SK-N-SH (cell line): ENCODE measurements around the gene C11orf54. TPM values are rescaled to one million over a fixed set of nuclear protein-coding genes. Genes with fewer than 3 reads are reported as not detected.

Experiments used
- CTCF ChIA-PET: fragments of 300-600, 350-600 bp; formaldehyde crosslinking; extraction: SDS; loops from one replicate; lab custom pipeline; 2021; lab: Yijun Ruan, JAX
- POLR2A ChIA-PET: fragments of 350-600 bp; sonication (Branson Sonifier 250); formaldehyde crosslinking; extraction: SDS; loops from one replicate; lab custom pipeline; 2020; ENCODE audit warnings: antibody characterized with exemption, inconsistent platforms; lab: Yijun Ruan, JAX
- DNase-seq: peaks from one replicate; pipeline ENCODE4 v3.0.0; 2012
- H2AFZ ChIP-seq: fragments of 200-600 bp; sonication (generic); 2 replicates; pipeline ENCODE4 v1.8.1; 2016; ENCODE audit warnings: antibody characterized with exemption, mild to moderate bottlenecking, low read depth
- H3F3A ChIP-seq: fragments of 200-600 bp; sonication (generic); replicated peaks from 2 replicates; pipeline ENCODE3; 2016; ENCODE audit warnings: antibody characterized with exemption, mild to moderate bottlenecking; ENCODE audit not compliant: insufficient read depth
- H3K27ac ChIP-seq, 2 experiments: fragments of 200-500 bp in 1 of 2; fragments of 200-600 bp in 1 of 2; sonication (Bioruptor generic) in 1 of 2; sonication (generic), shearing (Covaris generic) in 1 of 2; 2 replicates each; pipeline versions ENCODE4 v1.5.1 to v1.6.1; 2014 to 2016; ENCODE audit warnings: low read depth in 2 of 2, inconsistent platforms in 1 of 2, low read length in 1 of 2, mild to moderate bottlenecking in 1 of 2, mixed read lengths in 1 of 2
- H3K27me3 ChIP-seq: fragments of 200-600 bp; sonication (generic), shearing (Covaris generic); 2 replicates; pipeline ENCODE4 v1.6.1; 2016; ENCODE audit warnings: mixed run types; ENCODE audit not compliant: insufficient read depth
- H3K36me3 ChIP-seq, 2 experiments: fragments of 200-500 bp in 1 of 2; fragments of 200-600 bp in 1 of 2; sonication (Bioruptor generic) in 1 of 2; sonication (generic) in 1 of 2; replicated peaks in 1 of 2; 2 replicates each; pipeline versions ENCODE3 to v1.5.1; 2014 to 2016; ENCODE audit warnings: low read length in 1 of 2, mild to moderate bottlenecking in 1 of 2; ENCODE audit not compliant: insufficient read depth in 2 of 2, control insufficient read depth in 1 of 2
- H3K4me1 ChIP-seq, 2 experiments: fragments of 200-500 bp in 1 of 2; fragments of 200-600 bp in 1 of 2; sonication (Bioruptor generic) in 1 of 2; sonication (generic), shearing (Covaris generic) in 1 of 2; 2 replicates each; pipeline versions ENCODE4 v1.5.1 to v1.6.1; 2014 to 2016; ENCODE audit warnings: low read depth in 1 of 2, low read length in 1 of 2, mixed run types in 1 of 2; ENCODE audit not compliant: insufficient read depth in 2 of 2, control insufficient read depth in 1 of 2
- H3K4me2 ChIP-seq: fragments of 200-600 bp; sonication (generic), shearing (Covaris generic); 2 replicates; pipeline ENCODE4 v1.6.1; 2017; ENCODE audit warnings: mixed run types
- H3K4me3 ChIP-seq, 2 experiments: fragments of 200-500 bp in 1 of 2; fragments of 200-600 bp in 1 of 2; sonication (Bioruptor generic) in 1 of 2; sonication (generic), shearing (Covaris generic) in 1 of 2; 2 replicates each; pipeline versions ENCODE4 v1.5.1 to v1.8.1; 2014 to 2016; ENCODE audit warnings: low read depth in 2 of 2, inconsistent platforms in 1 of 2, low read length in 1 of 2, mild to moderate bottlenecking in 1 of 2, mixed read lengths in 1 of 2, moderate library complexity in 1 of 2
- H3K79me2 ChIP-seq: fragments of 200-600 bp; sonication (generic); 2 replicates; pipeline ENCODE4 v1.8.1; 2017; ENCODE audit warnings: mild to moderate bottlenecking; ENCODE audit not compliant: insufficient read depth
- H3K9ac ChIP-seq: fragments of 200-600 bp; sonication (generic); 2 replicates; pipeline ENCODE4 v1.6.1; 2017; ENCODE audit warnings: mixed run types
- H3K9me2 ChIP-seq: fragments of 200-600 bp; sonication (generic); 2 replicates; pipeline ENCODE4 v1.6.1; 2017; ENCODE audit warnings: mixed run types
- H3K9me3 ChIP-seq: fragments of 200-600 bp; sonication (generic); 2 replicates; pipeline ENCODE4 v1.6.1; 2017; ENCODE audit warnings: mixed run types, mild to moderate bottlenecking, moderate library complexity
- H4K20me1 ChIP-seq: fragments of 200-600 bp; sonication (generic); 2 replicates; pipeline ENCODE4 v1.6.1; 2017; ENCODE audit warnings: mild to moderate bottlenecking, mixed run types; ENCODE audit not compliant: insufficient read depth
- CHD2 ChIP-seq: fragments of 150-350 bp; IDR thresholded peaks from 2 replicates; pipeline ENCODE4 v1.6.1; 2018; ENCODE audit warnings: low read length; ENCODE audit not compliant: partially characterized antibody
- GATA2 ChIP-seq: sonication (generic); formaldehyde crosslinking; IDR thresholded peaks from 2 replicates; pipeline ENCODE4 v1.5.0; 2020; ENCODE audit warnings: mild to moderate bottlenecking, missing genetic modification reagents
- JUND ChIP-seq: IDR thresholded peaks from 2 replicates; pipeline ENCODE4 v1.4.0; 2012
- MEF2A ChIP-seq: IDR thresholded peaks from 2 replicates; pipeline ENCODE4 v1.4.0; 2012; ENCODE audit warnings: low read depth, borderline replicate concordance
- NFIC ChIP-seq: IDR thresholded peaks from 2 replicates; pipeline ENCODE4 v1.4.0; 2012; ENCODE audit warnings: borderline replicate concordance
- REST ChIP-seq: IDR thresholded peaks from 2 replicates; pipeline ENCODE4 v1.6.1; 2012; ENCODE audit warnings: mild to moderate bottlenecking, low read depth, low read length, moderate library complexity
- RXRA ChIP-seq: IDR thresholded peaks from 2 replicates; pipeline ENCODE4 v1.4.0; 2012; ENCODE audit warnings: low read depth, mild to moderate bottlenecking, borderline replicate concordance
- TAF1 ChIP-seq: IDR thresholded peaks from 2 replicates; pipeline ENCODE4 v1.6.1; 2012; ENCODE audit warnings: low read depth, mild to moderate bottlenecking, low read length, moderate library complexity, borderline replicate concordance
- TEAD4 ChIP-seq: IDR thresholded peaks from 2 replicates; pipeline ENCODE4 v1.4.0; 2012; ENCODE audit warnings: mild to moderate bottlenecking, borderline replicate concordance; ENCODE audit not compliant: insufficient read depth
- WGBS: methylation state at CpG from one replicate; pipeline ENCODE4 v1.1.6; 2017; ENCODE audit warnings: low lambda C conversion rate; 5-methylcytosine and 5-hydroxymethylcytosine counted together
- polyA plus RNA-seq, 3 experiments: library from polyadenylated mRNA; depleted of rRNA; stranded (reverse); fragments of >200 nt; gene quantifications; 2 replicates each; pipeline ENCODE4 v1.2.3, GENCODE V29; 2012
- TF ChIP-seq, protein P1 (sequence below): fragments of 200-600 bp; sonication (generic); IDR thresholded peaks from 2 replicates; pipeline ENCODE4 v1.6.1; 2017; ENCODE audit warnings: antibody characterized with exemption, mild to moderate bottlenecking, moderate library complexity
- TF ChIP-seq, protein P2 (sequence below): IDR thresholded peaks from 2 replicates; pipeline ENCODE4 v1.4.0; 2012; ENCODE audit warnings: low read depth, borderline replicate concordance

The C11orf54 gene
- polyA plus RNA-seq, 1 of the 3 experiments (the other 2 are of a cell fraction) = 7.7 TPM

DNA sequence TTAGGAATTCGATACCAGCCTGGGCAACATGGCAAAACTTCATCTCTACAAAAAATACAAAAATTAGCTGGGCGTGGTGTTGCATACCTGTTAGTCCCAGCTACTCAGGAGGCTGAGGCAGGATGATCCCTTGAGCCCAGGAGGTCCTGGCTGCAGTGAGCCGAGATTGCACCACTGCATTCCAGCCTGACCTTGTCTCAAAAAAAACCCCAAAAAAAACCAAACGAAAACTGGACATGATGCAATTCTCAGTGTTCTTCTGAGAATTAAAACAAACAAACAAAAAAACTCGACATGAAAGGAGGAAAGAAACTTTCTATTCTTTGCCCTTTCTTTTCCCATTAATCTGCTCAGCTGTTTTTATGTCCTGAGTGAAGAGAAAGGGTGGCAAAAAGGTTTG lies 50.0 kb downstream of the C11orf54 start:
- 79% methylated on average over 5 of the region's 5 CpGs for WGBS
- H3K4me3 ChIP-seq = no peak overlapping the region
- H3K9me3 ChIP-seq = no peaks in the 10 kb centered on the region
- H4K20me1 ChIP-seq = peaks cover 46% of the 10 kb centered on the region
- peaks cover 0 to 9% of the 10 kb centered on the region in 2 experiments; a peak in 2 of 4 replicates for H3K4me1 ChIP-seq
- H3K27me3 ChIP-seq = no peaks in the 10 kb centered on the region
- DNase-seq = no peak
- peaks cover 73 to 84% of the 10 kb centered on the region in 2 experiments for H3K36me3 ChIP-seq
- TF ChIP-seq REST = no peak
- no peak for TF ChIP-seq RXRA
- TF ChIP-seq JUND = no peak
- no peak for TF ChIP-seq TAF1
- no peak for TF ChIP-seq TEAD4
- no peak for TF ChIP-seq CHD2
- no peak for TF ChIP-seq GATA2 (CRISPR knock-in tag)
- TF ChIP-seq, protein P1, sequence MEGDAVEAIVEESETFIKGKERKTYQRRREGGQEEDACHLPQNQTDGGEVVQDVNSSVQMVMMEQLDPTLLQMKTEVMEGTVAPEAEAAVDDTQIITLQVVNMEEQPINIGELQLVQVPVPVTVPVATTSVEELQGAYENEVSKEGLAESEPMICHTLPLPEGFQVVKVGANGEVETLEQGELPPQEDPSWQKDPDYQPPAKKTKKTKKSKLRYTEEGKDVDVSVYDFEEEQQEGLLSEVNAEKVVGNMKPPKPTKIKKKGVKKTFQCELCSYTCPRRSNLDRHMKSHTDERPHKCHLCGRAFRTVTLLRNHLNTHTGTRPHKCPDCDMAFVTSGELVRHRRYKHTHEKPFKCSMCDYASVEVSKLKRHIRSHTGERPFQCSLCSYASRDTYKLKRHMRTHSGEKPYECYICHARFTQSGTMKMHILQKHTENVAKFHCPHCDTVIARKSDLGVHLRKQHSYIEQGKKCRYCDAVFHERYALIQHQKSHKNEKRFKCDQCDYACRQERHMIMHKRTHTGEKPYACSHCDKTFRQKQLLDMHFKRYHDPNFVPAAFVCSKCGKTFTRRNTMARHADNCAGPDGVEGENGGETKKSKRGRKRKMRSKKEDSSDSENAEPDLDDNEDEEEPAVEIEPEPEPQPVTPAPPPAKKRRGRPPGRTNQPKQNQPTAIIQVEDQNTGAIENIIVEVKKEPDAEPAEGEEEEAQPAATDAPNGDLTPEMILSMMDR = no peak
- peaks cover 93% of the 10 kb centered on the region for H3K79me2 ChIP-seq
- ChIA-PET CTCF (interaction anchor here (1.1 kb wide), 1 partner anchor 59 kb away, joined by 3 read pairs; no protein-coding TSS in a partner anchor), POLR2A (interaction anchor here (1.8 kb wide), 1 partner anchor 50 kb away, joined by 5 read pairs; the partner anchor contains the start of genes C11orf54 and TAF1D)
- no peaks in the 10 kb centered on the region for H3F3A ChIP-seq
- H2AFZ ChIP-seq = no peak overlapping the region
- H3K27ac ChIP-seq = no peak overlapping the region
- H3K9ac ChIP-seq = no peak overlapping the region
- no peaks in the 10 kb centered on the region for H3K9me2 ChIP-seq
- H3K4me2 ChIP-seq = no peak overlapping the region

GRCh38 chr11:93796441-93797231 lies 55.2 kb downstream of the C11orf54 start:
- Histone ChIP-seq H3K36me3 (peaks cover 79 to 83% of the 10 kb centered on the region in 2 experiments), H4K20me1 (peaks cover 14% of the 10 kb centered on the region; the same call in 1 of the 2 replicates), H3K27me3 (no peaks in the 10 kb centered on the region), H3K4me1 (no peaks in the 10 kb centered on the region), H3F3A (no peaks in the 10 kb centered on the region), H3K9me2 (no peaks in the 10 kb centered on the region), H3K9ac (no peak overlapping the region), H2AFZ (no peak overlapping the region), H3K27ac (no peak overlapping the region), H3K9me3 (no peaks in the 10 kb centered on the region), H3K79me2 (peaks cover 80% of the 10 kb centered on the region), H3K4me3 (no peak overlapping the region), H3K4me2 (no peak overlapping the region)
- WGBS = 90% methylated on average over 6 of the region's 6 CpGs
- CTCF ChIA-PET = no interaction called here
- POLR2A ChIA-PET = no interaction called here
- DNase-seq = no peak
- no peak for TF ChIP-seq TEAD4
- no peak for TF ChIP-seq REST
- no peak for TF ChIP-seq NFIC
- no peak for TF ChIP-seq MEF2A
- TF ChIP-seq, protein P2, sequence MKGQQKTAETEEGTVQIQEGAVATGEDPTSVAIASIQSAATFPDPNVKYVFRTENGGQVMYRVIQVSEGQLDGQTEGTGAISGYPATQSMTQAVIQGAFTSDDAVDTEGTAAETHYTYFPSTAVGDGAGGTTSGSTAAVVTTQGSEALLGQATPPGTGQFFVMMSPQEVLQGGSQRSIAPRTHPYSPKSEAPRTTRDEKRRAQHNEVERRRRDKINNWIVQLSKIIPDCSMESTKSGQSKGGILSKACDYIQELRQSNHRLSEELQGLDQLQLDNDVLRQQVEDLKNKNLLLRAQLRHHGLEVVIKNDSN = no peak
